Measurements from ENCODE around the gene PIP5K1B.
A peak's percentile ranks its signal among the peaks of the same experiment; 100 is the strongest.

The PIP5K1B gene

DNA sequence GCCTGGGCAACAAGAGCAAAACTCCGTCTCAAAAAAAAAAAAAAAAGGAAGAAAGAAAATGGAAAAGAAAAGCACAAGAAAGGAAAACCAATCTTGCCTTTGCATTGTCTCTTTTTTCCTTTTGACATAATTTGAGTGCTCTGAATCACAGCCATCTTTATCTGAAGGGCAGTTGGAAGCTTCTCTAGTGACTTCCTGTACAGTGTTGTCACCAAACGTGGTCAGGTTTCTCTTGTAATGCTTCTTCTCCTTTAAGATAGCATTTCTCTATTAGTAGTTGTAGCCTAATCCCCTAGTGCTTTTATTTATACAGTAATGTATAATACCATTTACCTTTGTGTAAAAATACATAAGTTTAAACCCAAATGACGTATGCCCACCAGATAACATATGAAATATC, 290.7 kb downstream of the PIP5K1B start:
- DNase-seq (ENCODE audit: low spot score): no peak

GRCh38 chr9:68996462-68996861, 291.4 kb downstream of the PIP5K1B start:
- no peak for DNase-seq (ENCODE audit: low spot score)

- DNase-seq (ENCODE audit: low spot score): no peak
These were observed 292.6 kb downstream of the PIP5K1B start for GRCh38 chr9:68997666-68998065.

DNA sequence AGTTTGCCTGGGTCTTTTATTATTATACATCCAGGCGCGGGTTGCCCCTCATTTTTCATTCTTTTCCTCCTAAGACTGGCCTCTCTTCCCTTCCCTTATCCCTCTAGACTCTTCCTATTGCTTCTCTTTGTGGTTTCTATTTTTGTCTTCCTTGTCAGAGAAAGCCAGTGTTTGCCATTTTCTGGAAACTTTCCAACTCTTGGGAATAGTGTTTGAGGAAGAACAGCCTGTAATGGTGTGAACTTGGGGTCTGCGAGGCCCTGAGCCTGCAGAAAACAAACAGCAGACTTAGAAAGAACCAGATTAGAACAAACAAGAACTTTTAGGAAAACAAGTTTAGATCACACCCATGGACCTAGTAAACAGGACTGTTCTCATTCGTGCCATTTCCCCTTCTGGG, 293.3 kb downstream of the PIP5K1B start:
- DNase-seq (ENCODE audit: low spot score): no peak

DNA sequence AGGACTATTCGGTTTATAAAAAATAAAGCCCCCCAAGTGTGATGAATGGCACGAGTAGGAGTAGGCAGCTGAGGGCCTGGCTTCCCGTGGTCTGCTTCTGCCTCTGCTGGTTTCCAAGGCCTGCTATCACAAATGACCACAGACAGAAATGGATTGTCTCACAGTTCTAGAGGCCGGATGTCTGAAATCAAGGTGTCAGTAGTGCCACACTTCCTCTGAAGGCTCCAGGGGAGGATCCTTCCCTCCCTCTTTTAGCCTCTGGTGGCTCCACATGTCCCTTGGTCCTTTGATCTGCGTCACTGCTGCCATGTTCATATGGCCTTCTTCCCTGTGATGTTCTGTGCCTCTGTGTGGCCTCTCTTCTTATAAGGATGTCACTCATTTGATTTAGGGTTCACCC, 293.8 kb downstream of the PIP5K1B start:
- no peak for DNase-seq (ENCODE audit: low spot score)

DNA sequence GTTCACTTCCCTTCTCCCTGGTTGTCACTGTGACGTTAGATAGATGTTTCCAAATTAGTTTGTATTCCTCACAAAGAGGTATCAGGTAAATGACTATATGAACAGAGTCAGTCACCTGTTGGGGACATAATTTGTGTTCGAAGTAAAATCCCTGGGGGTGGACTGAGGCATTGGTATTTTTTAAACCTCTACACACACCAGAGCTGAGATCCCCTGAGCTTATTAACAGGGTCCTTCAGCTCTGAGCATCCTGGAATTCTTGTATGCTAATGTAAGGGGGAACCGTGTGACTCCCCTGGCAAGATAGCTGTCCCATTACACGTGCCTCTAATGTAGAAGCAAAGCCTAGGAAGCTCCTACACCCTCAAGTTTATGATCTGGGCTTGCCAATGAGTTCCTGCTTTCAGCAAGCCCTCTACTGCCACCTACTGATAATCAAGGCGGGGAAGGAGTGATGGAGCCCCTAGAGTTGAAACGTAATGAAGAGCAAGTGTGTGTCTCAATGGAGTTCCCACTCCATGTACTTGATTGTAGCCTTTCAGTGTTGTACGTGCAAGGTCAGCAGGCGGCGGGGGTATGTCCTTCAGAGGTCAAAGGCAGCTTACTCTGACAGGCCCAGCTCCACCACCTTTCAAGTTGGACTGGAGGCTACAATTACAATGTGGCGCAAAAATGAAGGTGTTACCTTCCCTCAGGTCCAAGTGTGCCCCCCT, 294.5 kb downstream of the PIP5K1B start:
- DNase-seq (ENCODE audit: low spot score): peak; percentile 72

- DNase-seq (ENCODE audit: low spot score): no peak
These were observed 296.9 kb downstream of the PIP5K1B start for GRCh38 chr9:69001921-69002320.

DNA sequence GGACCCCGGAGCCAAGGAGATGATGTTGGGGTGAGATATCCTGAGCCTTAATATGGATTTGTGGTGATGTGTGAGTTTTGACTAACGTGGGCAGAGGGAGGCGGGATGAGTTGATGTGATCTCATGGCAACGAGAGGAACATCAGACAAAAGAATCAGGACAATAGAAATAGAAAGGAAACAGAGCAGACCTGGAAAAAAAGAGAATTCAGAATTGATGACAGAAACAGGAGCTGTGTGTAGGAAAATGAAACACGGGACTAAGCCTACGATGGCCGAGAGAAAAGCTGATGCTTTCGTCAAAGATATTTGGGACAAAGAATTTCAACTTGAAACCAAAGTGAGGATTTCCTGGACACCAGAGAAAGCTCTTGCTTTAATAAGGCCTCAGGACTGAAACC, 298.0 kb downstream of the PIP5K1B start:
- DNase-seq (ENCODE audit: low spot score): no peak

DNA sequence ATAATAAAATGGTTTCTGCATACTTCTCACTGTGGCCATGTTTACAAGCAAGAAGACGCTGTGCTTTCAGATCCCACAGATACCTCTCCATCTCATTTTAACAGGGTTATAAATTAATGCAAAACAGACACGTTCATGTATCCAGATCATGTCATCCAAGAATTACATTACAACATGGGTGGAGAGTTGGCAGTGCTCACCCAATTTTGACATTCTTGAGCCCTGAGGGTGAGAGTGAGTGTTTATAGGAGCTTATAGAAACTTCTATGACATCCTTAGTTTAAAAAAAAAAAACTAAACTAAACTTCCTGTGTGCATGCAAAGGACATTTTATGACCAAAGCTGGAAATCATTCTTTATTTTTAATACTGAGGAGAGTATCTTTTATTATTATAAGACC, 299.8 kb downstream of the PIP5K1B start:
- DNase-seq (ENCODE audit: low spot score): no peak

DNA sequence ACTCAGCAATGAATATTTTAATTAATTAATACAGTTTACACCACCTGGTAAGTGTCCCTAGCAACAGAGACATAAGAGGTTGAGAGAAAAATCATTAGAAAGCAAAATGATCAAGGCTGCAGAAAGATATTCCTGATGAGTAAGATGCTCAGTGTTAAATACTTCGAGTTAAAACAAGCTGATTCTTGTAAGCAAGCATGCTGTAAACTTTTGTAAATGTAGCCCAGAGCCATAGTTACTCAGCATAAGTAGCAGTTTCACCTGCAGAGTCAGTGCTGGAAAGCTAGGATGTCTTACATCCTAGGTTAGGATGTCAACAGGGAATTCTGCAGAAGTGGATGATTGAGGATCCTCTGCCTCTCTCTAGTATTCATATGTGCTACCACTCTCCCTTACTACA, 304.7 kb downstream of the PIP5K1B start:
- DNase-seq (ENCODE audit: low spot score): no peak

DNA sequence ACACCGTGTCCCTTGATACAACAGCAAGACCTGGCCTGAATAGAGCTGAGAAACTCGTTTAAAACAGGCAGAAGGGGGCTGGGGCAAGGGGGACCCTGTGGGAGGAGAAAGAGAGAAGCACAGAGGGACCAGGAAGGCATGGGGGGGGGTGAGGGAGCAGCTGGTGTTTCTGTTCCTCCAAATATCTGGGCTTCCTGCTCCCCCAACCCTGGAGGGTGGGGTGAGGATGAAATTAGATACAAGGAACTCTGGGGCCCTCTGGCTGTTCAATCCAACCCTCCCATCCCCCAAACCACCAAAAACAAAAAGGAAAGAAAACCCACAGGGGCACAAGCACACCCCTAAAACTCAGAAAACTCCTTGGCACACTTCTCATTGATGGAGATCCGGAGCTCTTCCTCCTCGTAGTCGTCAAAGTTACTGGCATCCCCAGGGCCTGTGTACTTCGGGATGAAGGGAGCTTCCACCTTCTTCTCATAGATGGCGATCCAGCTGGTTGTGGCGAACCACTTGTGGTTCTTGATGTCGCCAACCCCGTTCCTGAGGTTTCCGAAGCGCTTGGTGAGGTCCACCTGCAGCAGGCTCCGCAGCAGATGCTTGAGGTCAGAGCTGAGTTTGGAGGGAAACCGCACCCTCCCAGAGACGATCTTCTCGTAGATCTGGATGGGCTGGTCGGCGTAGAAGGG, 307.8 kb downstream of the PIP5K1B start:
- DNase-seq (ENCODE audit: low spot score): no peak

DNA sequence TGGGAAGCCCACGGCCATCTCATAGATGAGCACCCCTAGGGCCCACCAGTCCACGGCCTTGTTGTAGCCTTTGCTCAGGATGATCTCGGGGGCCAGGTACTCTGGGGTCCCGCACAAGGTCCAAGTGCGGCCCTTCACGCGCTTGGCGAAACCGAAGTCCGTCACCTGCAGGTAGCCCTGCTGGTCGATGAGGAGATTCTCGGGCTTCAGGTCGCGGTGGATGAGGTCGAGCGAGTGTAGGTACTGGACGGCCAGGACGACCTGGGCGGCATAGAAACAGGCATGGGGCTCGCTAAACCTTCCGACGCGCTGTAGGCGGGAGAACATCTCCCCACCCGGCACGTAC, 308.3 kb downstream of the PIP5K1B start:
- DNase-seq (ENCODE audit: low spot score): no peak

DNA sequence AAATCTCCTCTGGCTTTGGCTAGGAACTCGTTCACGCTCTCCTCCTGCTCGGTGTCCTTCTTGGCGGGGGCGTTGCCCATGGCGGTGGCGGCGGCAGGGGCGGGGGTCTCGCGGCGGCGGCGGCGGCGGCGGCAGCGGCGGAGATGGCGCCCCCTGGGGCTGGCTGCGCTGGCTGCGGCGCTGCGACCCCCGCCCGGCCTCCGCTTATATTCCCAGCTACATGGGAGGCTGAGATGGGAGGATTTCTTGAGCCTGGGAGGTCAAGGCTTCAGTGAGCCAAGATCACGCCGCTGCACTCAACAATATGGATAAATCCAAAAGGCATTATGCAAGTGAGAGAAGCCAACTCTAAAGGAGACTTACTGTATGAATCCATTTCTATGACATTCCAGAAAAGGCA, 309.0 kb downstream of the PIP5K1B start, which contains the start of gene PRKACG:
Gene PRKACG (minus strand): TSS at position 101 of the 400 bp plus-strand sequence. CDS start 21 bp downstream, at position 80.
- DNase-seq (ENCODE audit: low spot score): no peak

DNA sequence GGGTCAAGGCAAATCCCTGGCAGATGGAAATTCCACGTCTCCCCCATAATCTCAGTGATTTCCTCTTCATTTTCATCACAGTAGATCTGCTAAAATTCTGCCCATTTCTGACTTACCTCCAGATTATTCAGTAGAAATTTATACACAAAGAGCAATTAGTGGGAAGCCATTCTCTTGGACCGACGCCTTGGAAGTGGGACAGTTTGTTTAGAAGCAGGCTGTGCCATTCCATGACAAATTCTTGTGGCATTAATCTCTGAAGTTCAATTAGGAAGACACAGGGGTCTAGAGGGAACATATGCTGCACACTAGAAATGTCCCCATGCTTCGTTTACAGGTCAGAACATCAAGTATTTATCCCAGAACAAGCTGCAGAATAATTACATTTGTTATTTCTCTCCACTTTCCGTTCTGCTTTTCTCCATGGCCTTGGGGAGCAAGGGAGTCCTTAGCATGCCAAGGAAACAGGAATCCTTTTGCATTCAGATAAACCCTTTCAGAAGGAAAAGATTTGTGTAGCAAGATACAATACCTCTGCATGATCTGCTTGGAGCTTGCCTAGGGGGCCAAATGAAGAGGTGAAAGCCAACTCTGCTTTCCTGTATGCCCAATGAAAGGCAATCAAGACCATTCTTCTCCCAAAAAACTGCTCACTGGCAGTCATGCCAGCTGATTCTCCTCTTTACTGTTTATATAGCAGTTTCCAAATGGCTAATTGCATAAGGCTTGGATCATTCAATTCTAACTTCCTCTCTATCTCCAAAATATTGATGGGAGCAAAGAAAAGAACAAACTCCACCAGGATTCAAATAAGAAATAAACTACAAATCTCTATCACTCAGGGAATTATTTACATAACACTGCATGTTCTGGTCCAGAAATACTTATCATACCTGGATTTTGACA, 311.4 kb downstream of the PIP5K1B start:
- DNase-seq (ENCODE audit: low spot score): no peak

DNA sequence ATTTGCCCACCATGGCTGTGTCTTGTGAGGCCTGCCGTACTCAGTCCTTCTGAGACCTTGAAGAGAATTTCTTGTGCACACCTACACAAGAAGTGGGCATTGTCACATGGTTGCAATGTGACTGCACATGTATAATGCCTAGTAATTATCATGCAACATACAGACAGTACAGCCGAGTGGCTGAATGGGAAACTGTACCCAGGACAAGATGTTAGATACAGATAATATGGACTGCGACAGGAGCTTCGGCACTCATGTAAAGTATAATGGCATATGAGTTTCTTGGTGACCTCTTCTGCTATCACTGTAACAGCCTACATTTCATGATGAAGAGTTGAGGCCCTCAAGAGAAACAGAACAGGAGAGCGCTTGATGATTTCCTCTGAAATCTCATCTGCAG, 313.7 kb downstream of the PIP5K1B start:
- no peak for DNase-seq (ENCODE audit: low spot score)

- DNase-seq (ENCODE audit: low spot score): no peak
These were observed 314.8 kb downstream of the PIP5K1B start for GRCh38 chr9:69019808-69020207.

GRCh38 chr9:69020301-69021145, 315.5 kb downstream of the PIP5K1B start:
- DNase-seq (ENCODE audit: low spot score): no peak

DNA sequence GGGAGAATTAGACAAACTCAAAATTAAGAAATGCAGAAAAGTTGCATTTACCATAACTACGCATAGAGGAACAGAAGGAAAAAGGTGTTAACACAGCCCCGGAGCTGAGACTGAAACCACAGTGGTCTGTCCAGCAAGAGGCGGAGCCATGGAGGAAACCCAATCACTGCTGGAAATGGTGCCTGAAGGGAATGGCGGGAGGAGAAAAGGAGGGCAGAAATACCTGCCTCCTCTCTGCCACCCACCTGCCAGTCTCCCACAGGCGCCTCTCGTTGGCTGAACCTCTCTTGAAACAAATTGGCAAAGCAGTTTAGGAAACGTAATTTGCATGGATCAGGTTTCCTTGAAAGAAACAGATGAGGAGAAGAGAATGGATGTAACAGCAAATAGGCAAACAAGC, 318.6 kb downstream of the PIP5K1B start:
- no peak for DNase-seq (ENCODE audit: low spot score)

- peak; percentile 50 for DNase-seq (ENCODE audit: low spot score)
These were observed 322.5 kb downstream of the PIP5K1B start for GRCh38 chr9:69027355-69028097.

DNA sequence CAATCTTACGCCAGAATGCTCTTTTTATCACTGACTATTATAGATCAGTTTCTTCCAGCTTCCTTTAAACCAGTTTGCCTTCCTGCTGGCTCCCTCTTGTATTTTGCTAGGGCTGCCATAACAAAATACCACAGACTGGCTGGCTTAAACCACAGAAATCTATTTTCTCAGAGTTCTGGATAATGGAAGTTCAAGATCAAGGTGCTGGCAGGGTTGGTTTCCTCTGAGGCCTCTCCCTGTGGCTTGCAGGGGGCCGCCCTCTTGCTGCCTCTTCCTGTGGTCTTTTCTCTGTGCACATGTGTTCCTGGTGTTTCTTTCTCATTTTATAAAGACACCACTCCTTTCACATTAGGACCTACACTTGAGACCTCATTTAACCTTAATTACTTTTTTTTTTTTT, 323.7 kb downstream of the PIP5K1B start:
- no peak for DNase-seq (ENCODE audit: low spot score)

- no peak for DNase-seq (ENCODE audit: low spot score)
These were observed 324.5 kb downstream of the PIP5K1B start for GRCh38 chr9:69029535-69029934.
